ENCODE measurements around the gene GARIN5B. TPM values are rescaled to one million over a fixed set of nuclear protein-coding genes. Genes with fewer than 3 reads are reported as not detected.
A peak's percentile ranks its signal among the peaks of the same experiment; 100 is the strongest.

The GARIN5B gene
- total RNA-seq, 1 donor from 2014 or later = not detected

GRCh38 chr19:55341171-55341588 lies 21.9 kb downstream of the GARIN5B start:
- DNase-seq (ENCODE audit: low read depth) = no peak
- Histone ChIP-seq H3K4me3 (ENCODE audit: low read depth, low read length) (peak overlapping the region; percentile 86), H3K36me3 (ENCODE audit: control insufficient read depth, insufficient read depth, low read length) (peaks cover 1% of the 10 kb centered on the region), H3K27me3 (ENCODE audit: control insufficient read depth, insufficient read depth, low read length) (no peaks in the 10 kb centered on the region)
- TF ChIP-seq CTCF (IDR thresholded peaks at IDR 0.05; ENCODE audit: insufficient read depth, low read length, poor library complexity, severe bottlenecking) = no peak

GRCh38 chr19:55340784-55341147 lies 22.3 kb downstream of the GARIN5B start:
- Histone ChIP-seq H3K4me3 (ENCODE audit: low read depth, low read length) (peak overlapping the region; percentile 86), H3K27me3 (ENCODE audit: control insufficient read depth, insufficient read depth, low read length) (no peaks in the 10 kb centered on the region), H3K36me3 (ENCODE audit: control insufficient read depth, insufficient read depth, low read length) (peaks cover 1% of the 10 kb centered on the region)
- TF ChIP-seq CTCF (IDR thresholded peaks at IDR 0.05; ENCODE audit: insufficient read depth, low read length, poor library complexity, severe bottlenecking) = peak; percentile 50
- DNase-seq (ENCODE audit: low read depth) = no peak

GRCh38 chr19:55339889-55340783 lies 22.9 kb downstream of the GARIN5B start:
- no peak for TF ChIP-seq CTCF (IDR thresholded peaks at IDR 0.05; ENCODE audit: insufficient read depth, low read length, poor library complexity, severe bottlenecking)
- no peak for DNase-seq (ENCODE audit: low read depth)
- Histone ChIP-seq H3K36me3 (ENCODE audit: control insufficient read depth, insufficient read depth, low read length) (peaks cover 1% of the 10 kb centered on the region), H3K4me3 (ENCODE audit: low read depth, low read length) (peak overlapping the region; percentile 86), H3K27me3 (ENCODE audit: control insufficient read depth, insufficient read depth, low read length) (no peaks in the 10 kb centered on the region)

GRCh38 chr19:55339105-55339888 lies 23.8 kb downstream of the GARIN5B start, which contains the start of gene KMT5C:
TSS of gene KMT5C (plus strand) at chr19:55339876. CDS start at chr19:55341937, 2,061 bp downstream.
- TF ChIP-seq CTCF (IDR thresholded peaks at IDR 0.05; ENCODE audit: insufficient read depth, low read length, poor library complexity, severe bottlenecking) = peak; percentile 42
- peak; percentile 100 for DNase-seq (ENCODE audit: low read depth)
- no peaks in the 10 kb centered on the region for H3K27me3 ChIP-seq (ENCODE audit: control insufficient read depth, insufficient read depth, low read length)
- peaks cover 1% of the 10 kb centered on the region for H3K36me3 ChIP-seq (ENCODE audit: control insufficient read depth, insufficient read depth, low read length)
- H3K4me3 ChIP-seq (ENCODE audit: low read depth, low read length) = peak within 1 kb of the TSS; percentile 86

- Histone ChIP-seq H3K36me3 (ENCODE audit: control insufficient read depth, insufficient read depth, low read length) (no peaks in the 10 kb centered on the region), H3K27me3 (ENCODE audit: control insufficient read depth, insufficient read depth, low read length) (no peaks in the 10 kb centered on the region), H3K4me3 (ENCODE audit: low read depth, low read length) (no peak overlapping the region)
- DNase-seq (ENCODE audit: low read depth) = no peak
- no peak for TF ChIP-seq CTCF (IDR thresholded peaks at IDR 0.05; ENCODE audit: insufficient read depth, low read length, poor library complexity, severe bottlenecking)
Observed at GRCh38 chr19:55336101-55336500, 27.0 kb downstream of the GARIN5B start.
